ENCODE measurements around the gene SLC27A2.

Gene SLC27A2

GRCh38 chr15:50227076-50227475 is 45.1 kb downstream of the SLC27A2 start:
- DNase-seq (ENCODE audit: low read depth) = peak; percentile 88
- no peak for TF ChIP-seq CTCF (conservative IDR thresholded peaks at IDR 0.05; ENCODE audit: low read length)
- no peak overlapping the region for H3K4me3 ChIP-seq (ENCODE audit: low read length)

GRCh38 chr15:50228866-50229265 is 46.9 kb downstream of the SLC27A2 start:
- no peak overlapping the region for H3K4me3 ChIP-seq (ENCODE audit: low read length)
- no peak for DNase-seq (ENCODE audit: low read depth)
- no peak for TF ChIP-seq CTCF (conservative IDR thresholded peaks at IDR 0.05; ENCODE audit: low read length)

- no peak for TF ChIP-seq CTCF (conservative IDR thresholded peaks at IDR 0.05; ENCODE audit: low read length)
- H3K4me3 ChIP-seq (ENCODE audit: low read length) = no peak overlapping the region
- DNase-seq (ENCODE audit: low read depth) = peak; percentile 79
These were observed 47.3 kb downstream of the SLC27A2 start for GRCh38 chr15:50229336-50229735.

- DNase-seq (ENCODE audit: low read depth) = no peak
- no peak for TF ChIP-seq CTCF (conservative IDR thresholded peaks at IDR 0.05; ENCODE audit: low read length)
- H3K4me3 ChIP-seq (ENCODE audit: low read length) = no peak overlapping the region
These were observed 49.8 kb downstream of the SLC27A2 start for GRCh38 chr15:50231761-50232160.

GRCh38 chr15:50232791-50233190 is 50.8 kb downstream of the SLC27A2 start:
- no peak overlapping the region for H3K4me3 ChIP-seq (ENCODE audit: low read length)
- no peak for TF ChIP-seq CTCF (conservative IDR thresholded peaks at IDR 0.05; ENCODE audit: low read length)
- no peak for DNase-seq (ENCODE audit: low read depth)

GRCh38 chr15:50233192-50233736 is 51.3 kb downstream of the SLC27A2 start:
- no peak for TF ChIP-seq CTCF (conservative IDR thresholded peaks at IDR 0.05; ENCODE audit: low read length)
- no peak for DNase-seq (ENCODE audit: low read depth)
- H3K4me3 ChIP-seq (ENCODE audit: low read length) = no peak overlapping the region

GRCh38 chr15:50234764-50235163 is 52.8 kb downstream of the SLC27A2 start:
- DNase-seq (ENCODE audit: low read depth) = no peak
- TF ChIP-seq CTCF (conservative IDR thresholded peaks at IDR 0.05; ENCODE audit: low read length) = no peak
- H3K4me3 ChIP-seq (ENCODE audit: low read length) = no peak overlapping the region
